Breast epithelium (tissue), 4 donors: ENCODE measurements around the gene SDCCAG8. TPM values are rescaled to one million over a fixed set of nuclear protein-coding genes. Genes with fewer than 3 reads are reported as not detected.

Source experiments
- DNase-seq, 2 donors: peaks; one replicate each; pipeline ENCODE4 v3.0.0-alpha.2; 2019; ENCODE audit warnings: low spot score in 2 of 2
- H3K27ac ChIP-seq, 2 donors: fragments of 200-600 bp; sonication (generic) in 1 of 2; one replicate each; pipeline ENCODE4 v1.5.1; 2016 to 2019; ENCODE audit warnings: mild to moderate bottlenecking in 1 of 2
- H3K27me3 ChIP-seq, 2 donors: fragments of 200-600 bp; sonication (generic) in 1 of 2; one replicate each; pipeline versions ENCODE4 v1.5.1 to v1.6.0; 2017 to 2019; ENCODE audit warnings: control low read depth in 1 of 2, mild to moderate bottlenecking in 1 of 2
- H3K36me3 ChIP-seq: fragments of 200-600 bp; one replicate; pipeline ENCODE4 v1.5.1; 2019
- H3K4me1 ChIP-seq, 2 donors: fragments of 200-600 bp; sonication (generic); one replicate each; pipeline ENCODE4 v1.5.1; 2016 to 2019; ENCODE audit warnings: control low read depth in 1 of 2
- H3K4me3 ChIP-seq, 3 donors: fragments of 200-600 bp; sonication (generic); 1 replicate in 2 of 3; 2 replicates in 1 of 3; pipeline ENCODE4 v1.5.1; 2016 to 2019; ENCODE audit warnings: mild to moderate bottlenecking in 3 of 3, moderate library complexity in 2 of 3
- H3K9me3 ChIP-seq, 2 donors: fragments of 200-600 bp; sonication (generic) in 1 of 2; one replicate each; pipeline ENCODE4 v1.5.1; 2016 to 2019; ENCODE audit warnings: control low read depth in 1 of 2
- CTCF ChIP-seq, 3 donors: fragments of 450-650 bp; IDR thresholded peaks; one replicate each; pipeline ENCODE4 v1.5.1; 2016 to 2017; ENCODE audit warnings: antibody characterized with exemption in 3 of 3, mild to moderate bottlenecking in 3 of 3, moderate library complexity in 3 of 3
- POLR2A ChIP-seq: fragments of 450-650 bp; IDR thresholded peaks from one replicate; pipeline ENCODE4 v1.6.1; 2016; ENCODE audit warnings: antibody characterized with exemption, mild to moderate bottlenecking, moderate library complexity
- POLR2AphosphoS5 ChIP-seq, 3 donors: sonication (generic); formaldehyde crosslinking; IDR thresholded peaks; one replicate each; pipeline ENCODE4 v1.6.1; 2017; ENCODE audit warnings: antibody characterized with exemption in 3 of 3
- intact Hi-C: fragments of 100-400 bp; cut with DNase I; formaldehyde crosslinking; loops from one replicate; pipeline ENCODE4 v1.15.1; 2023; ENCODE audit warnings: low total_unique reads
- total RNA-seq, 3 donors: library from RNA; depleted of rRNA; stranded (reverse); fragments of >200 nt; gene quantifications; one replicate each; pipeline ENCODE4 v1.1.0, GENCODE V29; 2016

SDCCAG8 gene
- total RNA-seq, 3 donors from 2014 or later = 48.6 to 73.0 (median 62.3) TPM

GRCh38 chr1:243399561-243400155 is 143.8 kb downstream of the SDCCAG8 start:
- no peaks in the 10 kb centered on the region for H3K9me3 ChIP-seq
- no peaks in the 10 kb centered on the region for H3K27me3 ChIP-seq
- H3K36me3 ChIP-seq = no peaks in the 10 kb centered on the region
- no peak for DNase-seq
- no peak for TF ChIP-seq CTCF (IDR thresholded peaks at IDR 0.05)
- no peak for TF ChIP-seq POLR2A
- TF ChIP-seq POLR2AphosphoS5 (IDR thresholded peaks at IDR 0.05) = no peak
- H3K27ac ChIP-seq = no peak overlapping the region
- H3K4me3 ChIP-seq = no peak overlapping the region
- intact Hi-C loops = loop anchor here (5.0 kb wide), 1 partner anchor 1678 kb away; no protein-coding TSS in a partner anchor
- no peaks in the 10 kb centered on the region for H3K4me1 ChIP-seq

DNA sequence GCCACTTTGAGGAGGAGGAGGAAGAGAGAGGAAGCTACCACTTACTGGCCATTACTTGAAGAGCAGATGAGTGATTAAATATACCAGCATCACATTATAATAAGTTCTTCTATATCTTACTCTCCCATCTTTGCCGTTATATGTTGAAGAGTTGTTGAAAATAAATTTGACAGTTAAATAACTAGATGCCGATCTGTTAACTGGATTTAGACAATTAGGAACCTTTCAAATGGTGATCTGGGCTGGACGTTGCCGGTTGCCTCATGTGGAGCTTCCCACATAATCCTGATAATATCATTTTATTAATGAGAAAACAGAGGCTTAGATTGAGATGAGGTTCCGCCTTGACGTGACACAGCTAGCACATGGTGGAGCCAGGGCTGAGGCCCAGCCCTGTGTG is 147.0 kb downstream of the SDCCAG8 start:
- Histone ChIP-seq H3K36me3 (no peaks in the 10 kb centered on the region), H3K27me3 (no peaks in the 10 kb centered on the region), H3K27ac (no peak overlapping the region), H3K4me3 (no peak overlapping the region), H3K4me1 (no peaks in the 10 kb centered on the region), H3K9me3 (no peaks in the 10 kb centered on the region)
- no peak for DNase-seq
- no peak for TF ChIP-seq CTCF (IDR thresholded peaks at IDR 0.05)
- intact Hi-C loops = no loop called here

DNA sequence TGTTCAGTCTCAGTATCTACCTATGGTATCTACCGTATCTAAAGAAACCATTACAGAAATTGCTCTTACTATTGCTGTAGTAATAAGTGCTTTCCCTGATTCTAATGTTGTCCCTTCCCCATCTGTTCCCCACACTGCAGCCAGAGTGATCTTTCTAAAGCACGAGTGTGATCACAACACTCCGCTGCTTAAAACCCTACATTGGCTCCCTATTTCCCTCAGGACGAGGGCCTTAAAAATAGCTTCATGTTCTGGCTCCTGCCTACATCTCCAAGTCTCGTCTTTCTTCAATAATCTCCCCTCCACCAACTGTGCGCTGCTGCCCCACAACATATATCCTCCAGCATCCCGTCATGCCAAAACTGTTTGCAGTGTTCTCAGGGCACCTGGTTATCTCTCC is 150.6 kb downstream of the SDCCAG8 start:
- no peak for DNase-seq
- Histone ChIP-seq H3K27ac (no peak overlapping the region), H3K4me1 (no peaks in the 10 kb centered on the region), H3K36me3 (no peaks in the 10 kb centered on the region), H3K4me3 (no peak overlapping the region), H3K27me3 (no peaks in the 10 kb centered on the region), H3K9me3 (no peaks in the 10 kb centered on the region)
- intact Hi-C loops = no loop called here
- TF ChIP-seq POLR2AphosphoS5 (IDR thresholded peaks at IDR 0.05) = no peak
- TF ChIP-seq POLR2A = no peak
- TF ChIP-seq CTCF (IDR thresholded peaks at IDR 0.05) = no peak

- no peak overlapping the region for H3K27ac ChIP-seq
- no peaks in the 10 kb centered on the region for H3K4me1 ChIP-seq
- H3K36me3 ChIP-seq = no peaks in the 10 kb centered on the region
- no peak for DNase-seq
- no peaks in the 10 kb centered on the region for H3K27me3 ChIP-seq
- no peak for TF ChIP-seq POLR2A
- H3K4me3 ChIP-seq = no peak overlapping the region
- intact Hi-C loops = no loop called here
- H3K9me3 ChIP-seq = no peaks in the 10 kb centered on the region
These were observed 151.6 kb downstream of the SDCCAG8 start for GRCh38 chr1:243407284-243408018.

- Histone ChIP-seq H3K9me3 (no peaks in the 10 kb centered on the region), H3K36me3 (no peaks in the 10 kb centered on the region), H3K27me3 (no peaks in the 10 kb centered on the region), H3K4me3 (no peak overlapping the region), H3K27ac (no peak overlapping the region), H3K4me1 (no peaks in the 10 kb centered on the region)
- TF ChIP-seq CTCF (IDR thresholded peaks at IDR 0.05) (no peak), POLR2AphosphoS5 (IDR thresholded peaks at IDR 0.05) (no peak), POLR2A (no peak)
- intact Hi-C loops = no loop called here
- no peak for DNase-seq
These were observed 152.6 kb downstream of the SDCCAG8 start for GRCh38 chr1:243408479-243408878.
